Skeletal muscle tissue (tissue), 4 donors: ENCODE measurements around the gene RIPOR3. TPM values are rescaled to one million over a fixed set of nuclear protein-coding genes. Genes with fewer than 3 reads are reported as not detected.
A peak's percentile ranks its signal among the peaks of the same experiment; 100 is the strongest.
"Not testable (repeated sequence)": the region's sequence is repeated elsewhere in the genome, so short reads cannot be mapped to it uniquely, and the experiment has no call there.

ENCODE experiments used
- H3K27ac ChIP-seq: one replicate; pipeline ENCODE4 v1.7.0; 2013; ENCODE audit warnings: mild to moderate bottlenecking, low read depth, low read length, inconsistent platforms
- H3K27me3 ChIP-seq, 3 donors: one replicate each; pipeline ENCODE4 v1.7.0; 2013; ENCODE audit warnings: low read length in 3 of 3; ENCODE audit not compliant: control insufficient read depth in 3 of 3, insufficient read depth in 3 of 3
- H3K36me3 ChIP-seq, 3 donors: one replicate each; pipeline ENCODE4 v1.7.0; 2013; ENCODE audit warnings: low read length in 3 of 3; ENCODE audit not compliant: control insufficient read depth in 3 of 3, insufficient read depth in 3 of 3
- H3K4me1 ChIP-seq, 3 donors: one replicate each; pipeline ENCODE4 v1.7.0; 2013; ENCODE audit warnings: low read length in 3 of 3, mild to moderate bottlenecking in 3 of 3; ENCODE audit not compliant: control insufficient read depth in 3 of 3, insufficient read depth in 3 of 3
- H3K4me3 ChIP-seq, 3 donors: one replicate each; pipeline ENCODE4 v1.7.0; 2013; ENCODE audit warnings: low read length in 3 of 3
- H3K9ac ChIP-seq, 3 donors: one replicate each; pipeline ENCODE4 v1.7.0; 2013; ENCODE audit warnings: low read length in 3 of 3, mild to moderate bottlenecking in 3 of 3, moderate library complexity in 2 of 3, low read depth in 1 of 3
- H3K9me3 ChIP-seq, 3 donors: one replicate each; pipeline ENCODE4 v1.7.0; 2013; ENCODE audit warnings: low read length in 3 of 3; ENCODE audit not compliant: control insufficient read depth in 3 of 3
- total RNA-seq: library from RNA; depleted of rRNA; stranded (reverse); fragments of >200 nt; gene quantifications from one replicate; pipeline ENCODE4 v1.2.3, GENCODE V29; 2014
- donor health status: Osteomylitis.

The RIPOR3 gene
- total RNA-seq, 1 donor from 2014 or later: 2.6 TPM

DNA sequence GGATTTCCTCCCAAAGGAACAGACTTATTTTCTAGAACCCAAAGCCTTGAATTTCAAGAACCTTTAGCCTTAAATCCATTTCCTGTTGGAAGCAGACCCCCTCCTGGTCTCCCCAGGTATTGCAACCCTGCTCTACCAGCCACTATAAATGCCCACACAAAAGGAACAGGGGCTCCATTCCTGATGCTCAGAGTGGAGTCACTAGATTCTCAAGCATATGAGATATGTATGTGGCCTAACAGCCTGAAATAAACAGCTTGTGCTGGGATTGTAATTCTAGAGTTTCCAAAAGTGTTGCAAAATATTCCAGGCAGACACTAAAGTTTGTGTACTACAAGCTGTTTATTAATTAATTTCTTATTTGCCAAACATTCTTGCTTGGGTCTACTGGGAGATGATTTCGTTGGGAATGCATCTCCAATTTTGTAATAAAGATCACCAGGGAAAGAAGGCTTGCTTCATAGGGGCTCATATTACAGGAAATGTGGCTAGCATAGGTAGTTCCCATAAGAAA lies 44.8 kb downstream of the RIPOR3 start:
- Histone ChIP-seq H3K36me3 (no peaks in the 10 kb centered on the region), H3K9me3 (no peaks in the 10 kb centered on the region), H3K9ac (no peak overlapping the region), H3K27ac (peak overlapping the region; percentile 42), H3K4me3 (no peak overlapping the region), H3K4me1 (peaks cover 4 to 13% (median 12%) of the 10 kb centered on the region in 3 donors), H3K27me3 (no peaks in the 10 kb centered on the region)

DNA sequence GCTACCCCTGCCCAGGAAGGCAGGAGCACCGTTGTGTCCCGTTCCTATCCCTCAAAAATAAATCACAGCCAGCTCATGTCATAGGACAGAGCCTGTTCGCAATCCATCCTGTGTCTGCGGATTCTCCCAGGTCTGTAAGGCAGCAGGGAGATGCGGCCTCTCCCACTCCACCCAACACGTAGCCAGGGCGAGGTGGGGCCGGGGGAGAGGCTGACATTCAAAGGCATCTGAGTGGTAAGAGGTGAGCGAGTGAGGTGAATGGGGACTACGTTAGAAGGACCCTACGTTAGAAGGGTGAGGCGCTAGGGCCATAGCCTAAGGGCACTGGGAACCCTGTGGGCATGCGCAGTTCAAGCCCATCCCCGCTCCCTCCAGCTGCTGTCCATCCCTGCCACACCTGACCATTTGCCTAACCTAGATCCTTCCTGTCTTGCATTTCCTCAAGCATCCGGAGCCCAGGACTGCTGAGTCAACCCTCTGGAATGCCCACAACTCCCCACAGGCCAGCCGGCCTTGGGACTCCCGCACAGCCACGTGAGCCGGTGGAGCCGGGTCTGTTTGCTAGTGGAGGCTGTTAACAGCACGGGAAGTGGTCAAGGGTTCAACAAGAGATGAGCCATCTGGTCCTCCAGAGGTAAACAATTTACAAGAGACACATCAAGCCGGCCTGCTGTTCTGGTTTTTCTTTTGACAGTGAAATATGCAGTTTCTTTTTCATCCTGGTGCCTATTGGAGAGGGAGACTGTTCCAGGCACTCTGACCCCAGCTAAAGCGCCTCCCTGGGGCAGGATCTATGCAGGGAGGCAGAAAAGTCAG lies 45.9 kb downstream of the RIPOR3 start:
- Histone ChIP-seq H3K36me3 (no peaks in the 10 kb centered on the region), H3K27ac (peak overlapping the region; percentile 42), H3K9ac (peak overlapping the region in 1 of 3 donors; percentile 20), H3K4me3 (no peak overlapping the region), H3K27me3 (no peaks in the 10 kb centered on the region), H3K9me3 (no peaks in the 10 kb centered on the region), H3K4me1 (peaks cover 4 to 13% (median 12%) of the 10 kb centered on the region in 3 donors)

DNA sequence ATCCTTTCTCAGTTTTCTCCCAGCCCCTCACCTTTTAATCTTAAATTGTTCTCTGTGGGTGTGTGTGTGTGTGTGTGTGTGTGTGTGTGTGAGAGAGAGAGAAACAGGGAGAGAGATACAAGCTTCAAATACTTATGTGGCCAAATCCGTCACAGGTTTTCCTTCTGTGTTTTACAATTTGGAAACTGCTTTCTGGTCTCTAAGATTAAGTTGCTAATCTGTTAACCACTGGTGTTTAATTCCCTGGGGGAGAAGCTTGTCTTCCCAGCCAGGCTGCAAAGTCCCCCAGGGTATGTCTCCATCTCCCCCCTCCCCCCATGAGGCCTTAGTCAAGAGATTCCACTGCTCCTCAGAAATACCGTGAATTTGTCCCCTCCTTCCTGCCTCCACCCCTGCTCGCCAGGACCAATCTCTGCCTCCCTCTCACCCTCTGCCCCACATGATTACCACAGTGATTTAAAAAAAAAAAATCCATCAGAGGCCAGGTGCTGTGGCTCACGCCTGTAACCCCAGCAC lies 49.0 kb downstream of the RIPOR3 start:
- Histone ChIP-seq H3K4me3 (no peak overlapping the region), H3K27ac (no peak overlapping the region), H3K9ac (no peak overlapping the region), H3K4me1 (peaks cover 4 to 13% (median 12%) of the 10 kb centered on the region in 3 donors), H3K27me3 (no peaks in the 10 kb centered on the region), H3K9me3 (no peaks in the 10 kb centered on the region), H3K36me3 (no peaks in the 10 kb centered on the region)

DNA sequence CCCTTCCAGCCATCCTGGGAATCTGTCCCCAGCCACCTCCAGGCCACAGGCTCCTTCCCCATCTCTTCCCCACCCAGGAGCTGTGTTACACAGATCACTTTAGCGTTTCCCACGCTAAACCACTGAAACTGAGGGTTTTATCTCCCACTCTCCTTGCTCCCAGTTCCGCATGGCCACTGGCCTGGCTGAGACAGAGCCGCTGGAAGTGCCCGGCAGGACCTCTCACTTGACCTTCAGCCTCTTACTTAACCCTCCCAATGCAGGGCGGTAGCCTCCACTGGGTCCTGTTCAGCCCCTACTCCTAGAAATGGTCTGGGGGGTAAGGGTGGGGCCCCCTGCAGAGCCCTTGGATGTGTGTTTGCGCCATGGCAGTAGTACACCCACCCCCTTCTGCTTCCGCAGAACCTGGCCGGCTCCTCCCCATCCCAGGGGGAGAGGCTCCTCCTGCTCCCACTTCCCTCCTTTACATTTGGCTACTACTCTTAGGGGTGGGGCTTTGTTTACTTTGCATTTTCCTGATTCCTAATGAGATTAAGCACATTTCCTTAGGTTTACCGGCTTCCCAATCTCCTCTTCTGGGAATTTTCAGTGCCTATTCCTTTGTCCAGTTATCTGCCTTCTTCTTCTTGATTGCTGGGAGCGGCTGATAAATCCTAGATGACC lies 49.6 kb downstream of the RIPOR3 start:
- peaks cover 4 to 13% (median 12%) of the 10 kb centered on the region in 3 donors for H3K4me1 ChIP-seq
- H3K4me3 ChIP-seq, H3K36me3 ChIP-seq, H3K9me3 ChIP-seq, H3K27ac ChIP-seq, H3K9ac ChIP-seq, H3K27me3 ChIP-seq: not testable (repeated sequence)

DNA sequence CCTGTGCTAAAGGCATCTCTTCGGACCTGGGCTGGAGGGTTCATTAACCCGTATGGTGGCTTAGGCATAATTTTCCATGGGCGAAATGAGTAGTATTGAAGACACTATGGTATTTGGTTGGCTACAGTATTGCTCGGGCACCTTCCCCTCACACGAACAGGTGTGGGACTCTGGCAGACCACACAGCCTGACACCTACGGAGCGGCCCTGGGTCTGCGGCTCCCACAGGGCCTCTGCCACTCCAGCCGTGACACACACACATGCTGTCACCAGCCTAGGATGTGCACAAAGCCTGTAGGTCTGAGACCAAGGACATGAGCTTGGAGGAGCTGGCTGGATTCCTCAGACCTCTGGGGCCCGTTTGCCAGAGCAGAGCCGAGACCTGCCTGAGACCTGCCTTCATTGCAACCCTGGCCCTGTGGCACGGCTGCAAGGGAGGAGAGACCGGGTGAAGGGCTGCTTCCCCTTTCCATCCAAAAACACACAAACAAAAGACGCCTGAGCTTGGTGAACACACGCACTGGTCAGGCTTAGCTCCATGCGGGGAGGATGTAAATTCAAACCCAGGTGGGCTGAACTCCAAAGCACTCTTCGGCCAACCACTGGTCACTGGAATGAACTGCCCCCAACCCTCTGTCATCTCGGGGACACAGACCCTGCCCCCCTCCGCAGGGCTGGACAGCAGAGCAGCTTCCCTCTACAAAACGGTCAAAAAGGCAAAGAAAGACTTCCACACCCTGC lies 51.2 kb downstream of the RIPOR3 start:
- not testable (repeated sequence) for H3K9me3 ChIP-seq, H3K27me3 ChIP-seq, H3K27ac ChIP-seq, H3K9ac ChIP-seq, H3K36me3 ChIP-seq, H3K4me3 ChIP-seq
- peaks cover 8 to 14% (median 14%) of the 10 kb centered on the region in 3 donors for H3K4me1 ChIP-seq

DNA sequence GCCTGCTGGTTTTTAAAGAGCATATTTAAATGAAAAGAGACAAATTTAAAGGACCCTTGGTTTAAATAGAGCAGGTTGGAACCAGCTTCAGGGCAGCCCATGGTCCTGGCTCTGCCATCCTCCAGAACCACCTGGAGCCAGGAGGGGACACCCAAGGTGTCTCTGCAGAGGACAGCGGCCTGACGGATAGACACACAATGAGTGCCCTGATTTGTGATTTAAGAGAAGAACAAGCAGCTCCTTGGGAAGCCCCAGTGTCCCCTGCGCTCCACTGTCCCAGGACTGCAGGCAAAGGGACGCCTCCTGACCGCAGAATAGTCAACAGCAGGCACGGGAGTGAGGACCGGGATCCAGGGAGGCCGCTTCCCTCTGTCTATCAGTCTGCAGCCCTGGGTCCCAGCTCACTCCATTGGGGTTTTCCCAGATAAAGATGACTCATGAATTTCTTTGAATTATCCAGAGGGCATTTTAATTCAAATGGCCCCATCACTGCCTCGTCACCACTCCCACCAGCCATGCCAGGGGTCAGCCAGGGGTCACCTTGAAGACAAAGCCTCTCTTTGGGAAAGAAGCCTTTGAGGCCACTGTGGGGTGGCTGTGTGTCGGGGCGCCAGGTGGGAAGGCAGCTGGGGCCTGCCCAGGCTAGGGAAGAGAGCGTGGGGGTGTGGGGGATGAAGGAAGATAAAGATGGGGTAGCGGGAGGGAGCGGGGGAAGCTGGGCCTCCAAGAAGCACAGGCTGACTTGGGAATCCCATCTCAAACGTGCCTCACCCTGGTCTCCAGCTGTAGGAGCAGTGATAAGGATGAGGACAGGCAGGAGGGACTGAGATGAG lies 53.1 kb downstream of the RIPOR3 start:
- H3K9me3 ChIP-seq, H3K4me3 ChIP-seq, H3K36me3 ChIP-seq, H3K27ac ChIP-seq, H3K9ac ChIP-seq, H3K27me3 ChIP-seq: not testable (repeated sequence)
- H3K4me1 ChIP-seq: peaks cover 8 to 14% (median 14%) of the 10 kb centered on the region in 3 donors

DNA sequence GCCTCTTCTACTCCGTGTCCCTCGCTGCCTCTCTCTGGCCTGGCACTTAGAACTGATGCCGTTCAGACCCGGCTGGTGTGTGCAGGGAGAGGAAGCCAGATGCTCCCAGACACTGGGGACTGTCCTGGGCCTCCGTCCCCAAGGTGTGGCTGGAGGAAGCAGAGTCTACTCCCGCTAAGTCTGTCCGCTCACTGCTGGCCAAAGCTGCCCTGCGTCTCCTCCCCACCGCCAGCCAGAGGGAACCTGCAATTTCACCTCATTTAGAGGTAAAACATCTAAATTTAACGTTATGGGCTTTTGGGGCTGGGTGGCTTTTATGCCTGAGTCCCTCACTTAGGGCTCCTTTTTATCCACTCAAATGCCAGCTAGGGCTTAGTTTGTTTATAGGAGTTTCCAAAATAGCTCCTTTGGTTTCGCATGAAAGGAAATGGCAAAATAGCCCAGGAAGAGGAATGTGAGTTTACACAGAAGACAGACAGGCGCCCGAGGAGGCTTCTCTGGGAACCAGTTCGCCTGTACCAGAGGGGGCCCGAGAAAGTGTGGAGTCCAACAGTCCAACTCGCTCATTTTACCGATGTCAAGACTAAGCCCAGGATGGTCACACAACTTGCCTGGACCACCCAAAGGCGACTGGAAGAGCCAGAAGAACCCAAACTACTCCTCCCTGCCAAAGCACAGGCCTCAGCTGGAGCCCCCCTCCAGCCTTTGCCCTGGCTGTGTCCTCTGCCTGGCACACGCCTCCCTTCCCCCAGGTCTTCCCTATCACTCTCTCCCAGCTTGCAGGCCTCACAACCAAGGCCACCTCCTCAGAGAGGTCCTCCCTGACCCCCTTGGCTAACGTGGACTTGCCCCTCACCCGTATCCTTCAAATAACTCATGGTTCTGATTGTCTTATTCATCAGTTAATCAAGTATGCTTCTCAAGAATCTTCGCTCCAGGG lies 54.5 kb downstream of the RIPOR3 start:
- peak overlapping the region; percentile 5 for H3K27ac ChIP-seq

DNA sequence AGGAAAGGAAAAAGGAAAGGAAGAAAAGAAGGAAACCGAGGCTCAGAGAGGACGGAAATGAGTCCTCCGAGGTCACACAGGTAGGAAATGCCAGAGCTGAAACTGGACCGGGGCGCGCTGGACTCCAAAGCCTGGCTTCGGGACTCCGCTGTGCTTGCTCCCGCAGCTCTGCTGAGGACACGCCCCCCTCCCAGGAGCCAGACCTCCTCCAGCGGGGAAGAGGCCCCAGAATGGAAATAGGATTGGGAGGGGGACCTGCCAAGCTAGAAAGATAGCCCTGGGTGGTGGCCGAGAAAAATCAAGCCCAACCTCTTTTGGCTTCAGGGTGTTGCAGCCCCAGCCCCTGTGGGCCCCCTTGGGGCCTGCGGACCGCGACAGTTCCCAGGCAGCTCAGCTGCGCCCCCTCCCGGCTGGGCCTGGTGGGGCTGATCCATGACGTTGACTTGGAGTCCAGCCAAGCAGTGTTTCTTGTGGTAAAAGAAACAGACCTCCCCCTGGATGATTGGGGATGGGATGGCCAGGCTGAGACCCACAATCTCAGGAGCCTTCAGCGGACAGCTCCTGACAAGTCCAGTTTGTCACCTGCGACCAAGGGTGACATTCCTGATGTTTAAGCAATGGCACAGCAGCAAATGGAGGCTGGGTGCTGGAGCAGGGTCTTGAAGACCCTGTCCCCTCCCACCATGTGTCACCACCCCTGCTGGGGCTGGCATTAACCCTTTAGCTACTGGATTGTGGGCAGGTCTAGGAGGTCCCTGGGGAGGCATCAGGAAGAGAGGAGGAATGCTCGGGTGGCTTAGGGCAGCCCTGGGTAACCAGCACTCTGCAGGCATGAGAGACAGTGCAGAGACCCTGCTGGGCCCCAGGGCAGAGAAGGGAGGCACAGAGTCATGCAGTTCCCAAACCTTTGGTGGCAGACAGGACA lies 55.4 kb downstream of the RIPOR3 start:
- H3K4me3 ChIP-seq: peak overlapping the region in 2 of 3 donors; percentile 43 to 65
- H3K4me1 ChIP-seq: peaks cover 8 to 14% (median 12%) of the 10 kb centered on the region in 3 donors
- H3K27me3 ChIP-seq: no peaks in the 10 kb centered on the region
- no peaks in the 10 kb centered on the region for H3K36me3 ChIP-seq
- no peak overlapping the region for H3K27ac ChIP-seq
- peak overlapping the region in 2 of 3 donors; percentile 45 to 50 for H3K9ac ChIP-seq
- no peaks in the 10 kb centered on the region for H3K9me3 ChIP-seq

More for the DNA sequence above, 54.5 kb downstream of the RIPOR3 start:
- Histone ChIP-seq H3K4me3 (no peak overlapping the region), H3K4me1 (peaks cover 8 to 14% (median 14%) of the 10 kb centered on the region in 3 donors), H3K9ac (peak overlapping the region in 1 of 3 donors; percentile 50), H3K36me3 (no peaks in the 10 kb centered on the region), H3K27me3 (no peaks in the 10 kb centered on the region), H3K9me3 (no peaks in the 10 kb centered on the region)
